ENCODE measurements around the gene KDM2B.
"Not testable (repeated sequence)": the region's sequence is repeated elsewhere in the genome, so short reads cannot be mapped to it uniquely, and the experiment has no call there.

KDM2B gene

GRCh38 chr12:121503395-121503794, 77.4 kb downstream of the KDM2B start:
- DNase-seq (ENCODE audit: low read depth in 2 of 2): no peak

- no peak for DNase-seq (ENCODE audit: low read depth in 2 of 2)
Measured at GRCh38 chr12:121501946-121502345, 78.9 kb downstream of the KDM2B start.

- peak; percentile 60 to 72 for DNase-seq (ENCODE audit: low read depth in 2 of 2)
Measured at GRCh38 chr12:121499929-121500793, 80.7 kb downstream of the KDM2B start.

GRCh38 chr12:121495746-121496145, 85.1 kb downstream of the KDM2B start:
- DNase-seq (ENCODE audit: low read depth in 2 of 2): no peak

GRCh38 chr12:121494093-121494787, 86.6 kb downstream of the KDM2B start:
- peak; percentile 43 to 58 for DNase-seq (ENCODE audit: low read depth in 2 of 2)

- DNase-seq (ENCODE audit: low read depth in 2 of 2): no peak
Measured at GRCh38 chr12:121490401-121491281, 90.2 kb downstream of the KDM2B start.

- DNase-seq (ENCODE audit: low read depth in 2 of 2): no peak
Measured at GRCh38 chr12:121489874-121490273, 90.9 kb downstream of the KDM2B start.

GRCh38 chr12:121484967-121485366, 95.9 kb downstream of the KDM2B start:
- DNase-seq (ENCODE audit: low read depth in 2 of 2): no peak

- not testable (repeated sequence) for DNase-seq (ENCODE audit: low read depth in 2 of 2)
Measured at GRCh38 chr12:121484564-121484963, 96.3 kb downstream of the KDM2B start.

GRCh38 chr12:121483949-121484348, 96.9 kb downstream of the KDM2B start:
- DNase-seq (ENCODE audit: low read depth in 2 of 2): no peak

- DNase-seq (ENCODE audit: low read depth in 2 of 2): no peak
Measured at GRCh38 chr12:121476477-121476876, 104.3 kb downstream of the KDM2B start.

- DNase-seq (ENCODE audit: low read depth in 2 of 2): no peak
Measured at GRCh38 chr12:121475279-121475678, 105.5 kb downstream of the KDM2B start.

GRCh38 chr12:121472150-121472905, 108.5 kb downstream of the KDM2B start:
- DNase-seq (ENCODE audit: low read depth in 2 of 2): no peak

- DNase-seq (ENCODE audit: low read depth in 2 of 2): no peak
Measured at GRCh38 chr12:121470751-121471150, 110.1 kb downstream of the KDM2B start.

GRCh38 chr12:121468499-121468801, 112.4 kb downstream of the KDM2B start:
- no peak for DNase-seq (ENCODE audit: low read depth in 2 of 2)

GRCh38 chr12:121467638-121468498, 113.0 kb downstream of the KDM2B start:
- peak in 1 of 2 donors; percentile 7 for DNase-seq (ENCODE audit: low read depth in 2 of 2)

GRCh38 chr12:121466794-121467637, 113.8 kb downstream of the KDM2B start:
- DNase-seq (ENCODE audit: low read depth in 2 of 2): peak; percentile 76 to 84

GRCh38 chr12:121465921-121466793, 114.7 kb downstream of the KDM2B start:
- peak in 1 of 2 donors; percentile 26 for DNase-seq (ENCODE audit: low read depth in 2 of 2)

- DNase-seq (ENCODE audit: low read depth in 2 of 2): no peak
Measured at GRCh38 chr12:121464331-121464730, 116.5 kb downstream of the KDM2B start.
